ENCODE results near the gene IPO4.

Gene IPO4

DNA sequence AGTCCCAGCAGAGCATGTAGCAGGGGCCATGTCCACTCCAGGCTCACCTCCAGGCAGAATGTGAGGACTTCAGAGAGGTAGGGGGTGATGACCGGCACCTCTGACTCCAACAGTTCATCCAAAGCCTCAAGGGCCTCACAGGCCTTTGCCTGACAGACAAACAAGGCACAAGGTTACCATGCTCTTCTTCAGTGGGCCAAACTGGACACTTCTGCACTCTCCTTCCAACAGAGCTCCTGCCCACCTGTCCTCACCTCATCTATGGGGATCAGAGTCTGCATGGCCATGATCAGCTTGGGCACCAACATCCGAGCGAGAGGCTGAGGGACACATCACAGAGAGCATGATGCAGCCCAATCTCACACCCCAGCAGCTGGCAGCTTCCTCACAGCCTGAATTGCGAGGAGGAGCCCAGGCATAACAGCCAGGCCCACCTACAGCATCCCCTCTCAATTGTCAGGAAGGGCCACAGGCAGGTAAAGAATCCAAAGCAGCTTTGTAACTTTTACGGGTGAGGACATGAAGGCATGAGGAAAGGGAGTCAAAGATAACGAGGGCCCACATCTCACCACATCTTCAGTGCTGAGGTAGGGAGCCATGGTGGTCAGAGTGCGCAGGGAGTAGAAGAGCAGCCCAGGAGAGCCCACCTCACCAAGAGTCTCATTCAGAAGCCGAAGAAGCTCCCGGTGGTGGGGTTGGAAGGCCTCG is 1.6 kb downstream of the IPO4 start:
- H3K36me3 ChIP-seq (replicated peaks) = peaks cover 51% of the 10 kb centered on the region
- no peak overlapping the region for H3K4me3 ChIP-seq (ENCODE audit: low read depth, low read length)
- H3K27ac ChIP-seq = no peak overlapping the region
- H3K27me3 ChIP-seq (replicated peaks) = no peaks in the 10 kb centered on the region
- no peak for DNase-seq
- in situ Hi-C loops (cut with HindIII; ENCODE audit: low pct_ligation_motif_present, low sequenced_read_pairs) = no loop called here
- TF ChIP-seq, protein P1, sequence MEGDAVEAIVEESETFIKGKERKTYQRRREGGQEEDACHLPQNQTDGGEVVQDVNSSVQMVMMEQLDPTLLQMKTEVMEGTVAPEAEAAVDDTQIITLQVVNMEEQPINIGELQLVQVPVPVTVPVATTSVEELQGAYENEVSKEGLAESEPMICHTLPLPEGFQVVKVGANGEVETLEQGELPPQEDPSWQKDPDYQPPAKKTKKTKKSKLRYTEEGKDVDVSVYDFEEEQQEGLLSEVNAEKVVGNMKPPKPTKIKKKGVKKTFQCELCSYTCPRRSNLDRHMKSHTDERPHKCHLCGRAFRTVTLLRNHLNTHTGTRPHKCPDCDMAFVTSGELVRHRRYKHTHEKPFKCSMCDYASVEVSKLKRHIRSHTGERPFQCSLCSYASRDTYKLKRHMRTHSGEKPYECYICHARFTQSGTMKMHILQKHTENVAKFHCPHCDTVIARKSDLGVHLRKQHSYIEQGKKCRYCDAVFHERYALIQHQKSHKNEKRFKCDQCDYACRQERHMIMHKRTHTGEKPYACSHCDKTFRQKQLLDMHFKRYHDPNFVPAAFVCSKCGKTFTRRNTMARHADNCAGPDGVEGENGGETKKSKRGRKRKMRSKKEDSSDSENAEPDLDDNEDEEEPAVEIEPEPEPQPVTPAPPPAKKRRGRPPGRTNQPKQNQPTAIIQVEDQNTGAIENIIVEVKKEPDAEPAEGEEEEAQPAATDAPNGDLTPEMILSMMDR (IDR thresholded peaks at IDR 0.05; ENCODE audit: low read depth, low read length, missing control alignments) = no peak

DNA sequence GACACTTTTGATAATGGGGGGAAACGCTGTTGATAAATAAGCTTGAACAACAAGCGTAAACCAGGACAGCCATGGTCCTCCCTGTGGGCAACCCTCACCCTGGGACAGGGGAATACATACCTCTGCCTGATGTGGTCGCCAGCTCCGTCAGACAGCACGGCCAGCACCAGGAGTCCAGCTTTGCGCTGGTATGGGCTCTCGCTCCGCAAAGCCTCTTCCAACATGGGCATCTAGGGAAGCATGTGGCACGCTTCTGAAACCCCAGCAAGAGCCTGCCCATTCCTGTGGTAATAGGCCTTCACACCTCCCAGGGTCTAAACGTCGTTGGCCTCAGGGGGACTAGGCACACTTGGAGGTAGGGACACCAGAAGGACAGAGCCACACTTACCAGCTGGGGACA is 2.9 kb downstream of the IPO4 start:
- in situ Hi-C loops (cut with HindIII; ENCODE audit: low pct_ligation_motif_present, low sequenced_read_pairs) = no loop called here
- no peak for DNase-seq
- Histone ChIP-seq H3K27me3 (replicated peaks) (no peaks in the 10 kb centered on the region), H3K27ac (no peak overlapping the region), H3K4me3 (ENCODE audit: low read depth, low read length) (no peak overlapping the region), H3K36me3 (replicated peaks) (peaks cover 60% of the 10 kb centered on the region)
- TF ChIP-seq, protein P1 (IDR thresholded peaks at IDR 0.05; ENCODE audit: low read depth, low read length, missing control alignments) = no peak

DNA sequence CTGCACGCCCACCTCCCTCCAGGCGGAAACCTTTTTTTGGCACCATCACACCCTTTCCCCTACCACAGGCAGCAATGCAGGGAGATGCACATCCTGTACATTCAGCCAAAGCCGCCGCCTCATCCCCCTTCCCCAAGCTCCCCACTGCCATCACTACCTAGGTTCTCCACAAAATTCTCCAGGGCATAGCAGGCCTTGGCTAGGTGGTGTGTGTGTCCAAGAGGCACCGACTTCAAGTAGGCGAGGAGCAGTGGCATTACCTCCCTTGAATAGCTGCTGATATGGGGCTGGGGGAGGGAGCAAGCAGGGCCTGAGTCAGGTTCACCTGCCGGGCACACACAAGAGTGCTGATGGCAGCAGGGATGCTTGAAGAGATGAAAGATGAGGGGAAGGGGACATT is 3.6 kb downstream of the IPO4 start:
- no peak for DNase-seq
- Histone ChIP-seq H3K36me3 (replicated peaks) (peaks cover 62% of the 10 kb centered on the region), H3K27me3 (replicated peaks) (no peaks in the 10 kb centered on the region), H3K4me3 (ENCODE audit: low read depth, low read length) (no peak overlapping the region), H3K27ac (no peak overlapping the region)
- in situ Hi-C loops (cut with HindIII; ENCODE audit: low pct_ligation_motif_present, low sequenced_read_pairs) = no loop called here
- TF ChIP-seq, protein P1 (IDR thresholded peaks at IDR 0.05; ENCODE audit: low read depth, low read length, missing control alignments) = no peak

DNA sequence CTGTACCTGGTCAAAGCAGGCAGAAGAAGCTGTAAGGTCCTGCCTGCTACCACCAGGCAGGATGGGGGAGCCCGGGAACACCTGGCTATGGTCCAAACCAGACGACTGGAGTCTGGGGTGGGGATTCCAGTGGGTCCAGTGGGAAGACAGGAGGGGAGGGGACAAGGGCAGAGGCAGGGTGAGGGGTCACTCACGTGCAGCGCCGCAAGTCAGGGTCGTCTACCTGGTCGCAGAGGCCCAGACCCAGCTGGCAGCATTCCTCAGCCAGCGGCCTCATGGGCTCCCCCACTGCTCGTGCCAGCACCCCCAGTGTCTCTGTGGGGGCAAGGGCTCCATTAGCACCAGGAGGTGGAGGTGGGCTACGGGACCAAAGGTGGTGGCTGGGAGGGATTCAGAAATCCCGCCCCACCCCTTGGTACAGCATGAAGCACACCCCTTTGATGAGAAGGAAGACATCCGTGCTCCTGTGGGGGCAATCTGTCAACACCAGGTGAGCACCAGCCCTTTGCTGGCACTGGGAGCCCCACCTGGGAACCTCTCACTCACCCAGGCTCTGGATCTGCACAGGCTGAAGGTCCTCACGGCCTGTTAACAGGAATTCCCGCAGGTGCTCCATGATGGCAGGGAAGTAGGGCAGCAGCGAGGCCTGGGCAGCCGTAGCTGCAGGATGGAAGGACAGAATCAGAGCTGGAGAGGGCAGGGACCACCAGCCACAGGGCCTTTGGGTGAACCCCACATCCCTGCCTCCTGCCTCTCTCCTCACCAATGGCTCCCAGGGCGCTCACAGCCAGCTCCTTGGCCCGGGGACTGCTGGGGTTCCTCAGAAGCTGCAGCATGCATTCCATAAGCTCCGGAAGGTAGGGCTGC is 4.3 kb downstream of the IPO4 start:
- in situ Hi-C loops (cut with HindIII; ENCODE audit: low pct_ligation_motif_present, low sequenced_read_pairs) = no loop called here
- no peak overlapping the region for H3K4me3 ChIP-seq (ENCODE audit: low read depth, low read length)
- TF ChIP-seq, protein P1 (IDR thresholded peaks at IDR 0.05; ENCODE audit: low read depth, low read length, missing control alignments) = no peak
- no peak overlapping the region for H3K27ac ChIP-seq
- no peak for DNase-seq
- H3K27me3 ChIP-seq (replicated peaks) = no peaks in the 10 kb centered on the region
- H3K36me3 ChIP-seq (replicated peaks) = peaks cover 69% of the 10 kb centered on the region

DNA sequence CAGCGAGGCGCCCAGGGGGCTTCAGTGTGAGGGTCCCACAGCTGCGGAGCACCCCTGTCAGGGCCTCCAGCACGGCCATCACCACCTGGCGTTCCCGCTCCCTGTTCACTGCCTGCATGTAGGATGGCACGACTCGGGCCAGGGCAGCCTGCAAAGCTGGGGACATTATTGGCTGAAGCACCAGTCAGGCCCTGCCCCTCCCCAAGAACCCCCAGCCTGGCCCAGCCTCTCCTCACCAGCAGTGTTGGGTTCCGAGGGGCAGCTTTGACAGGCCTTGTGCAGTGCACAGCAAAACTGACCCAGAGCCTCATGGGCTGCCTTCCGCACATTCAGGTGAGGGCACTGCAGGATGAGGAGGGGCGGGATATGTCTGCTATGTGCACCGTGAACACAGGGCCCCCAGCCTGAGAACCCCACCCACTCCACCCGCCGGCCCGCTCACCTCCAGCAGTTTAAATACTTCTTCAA is 5.6 kb downstream of the IPO4 start:
- no peak for DNase-seq
- TF ChIP-seq, protein P1 (IDR thresholded peaks at IDR 0.05; ENCODE audit: low read depth, low read length, missing control alignments) = no peak
- H3K4me3 ChIP-seq (ENCODE audit: low read depth, low read length) = no peak overlapping the region
- H3K27me3 ChIP-seq (replicated peaks) = no peaks in the 10 kb centered on the region
- H3K36me3 ChIP-seq (replicated peaks) = peaks cover 80% of the 10 kb centered on the region
- H3K27ac ChIP-seq = no peak overlapping the region
- in situ Hi-C loops (cut with HindIII; ENCODE audit: low pct_ligation_motif_present, low sequenced_read_pairs) = no loop called here
